Esophagus (tissue), 2 donors: ENCODE measurements around the gene CCBE1. TPM values are rescaled to one million over a fixed set of nuclear protein-coding genes. Genes with fewer than 3 reads are reported as not detected.

Source experiments
- H3K27ac ChIP-seq, 2 donors: one replicate each; pipeline ENCODE4 v1.5.1; 2013; ENCODE audit warnings: low read depth in 2 of 2, mild to moderate bottlenecking in 2 of 2, inconsistent platforms in 1 of 2, low read length in 1 of 2, moderate library complexity in 1 of 2
- H3K27me3 ChIP-seq, 2 donors: one replicate each; pipeline ENCODE4 v1.6.1; 2013; ENCODE audit warnings: low read length in 2 of 2, control low read depth in 1 of 2, mild to moderate bottlenecking in 1 of 2; ENCODE audit not compliant: insufficient read depth in 2 of 2, control insufficient read depth in 1 of 2
- H3K36me3 ChIP-seq, 2 donors: one replicate each; pipeline ENCODE4 v1.6.1; 2013; ENCODE audit warnings: low read length in 1 of 2; ENCODE audit not compliant: control insufficient read depth in 2 of 2, insufficient read depth in 2 of 2
- H3K4me1 ChIP-seq, 2 donors: one replicate each; pipeline ENCODE4 v1.6.1; 2013; ENCODE audit warnings: low read length in 1 of 2; ENCODE audit not compliant: control insufficient read depth in 2 of 2, insufficient read depth in 2 of 2
- H3K4me3 ChIP-seq, 2 donors: one replicate each; pipeline ENCODE4 v1.5.1; 2013; ENCODE audit warnings: low read length in 2 of 2, mild to moderate bottlenecking in 2 of 2, low read depth in 1 of 2, moderate library complexity in 1 of 2
- H3K9me3 ChIP-seq, 2 donors: one replicate each; pipeline ENCODE4 v1.6.1; 2013; ENCODE audit warnings: mild to moderate bottlenecking in 2 of 2, low read depth in 1 of 2, low read length in 1 of 2, moderate library complexity in 1 of 2; ENCODE audit not compliant: control insufficient read depth in 2 of 2, insufficient read depth in 1 of 2
- WGBS, 2 donors: extraction: QIAGEN DNeasy Blood & Tissue Kit; methylation state at CpG; one replicate each; pipeline ENCODE4 v1.1.7; 2013; 5-methylcytosine and 5-hydroxymethylcytosine counted together
- polyA plus RNA-seq, 2 donors: library from polyadenylated mRNA; stranded (reverse); fragments of 200-250 nt; gene quantifications; one replicate each; pipeline ENCODE4 v1.2.3, GENCODE V29; 2013
- donor health status: healthy with polysubstance abuse.
- donor health status: Bipolar disorder and iron deficiency.

Gene CCBE1
- polyA plus RNA-seq, 2 donors: 0.18 to 0.34 TPM

GRCh38 chr18:59467497-59467896, 229.7 kb downstream of the CCBE1 start:
- WGBS, 2 donors: 82 to 84% methylated on average over 8 of the region's 8 CpGs
- Histone ChIP-seq H3K4me3 (no peak overlapping the region), H3K9me3 (no peaks in the 10 kb centered on the region), H3K36me3 (no peaks in the 10 kb centered on the region), H3K4me1 (peaks cover 0 to 6% of the 10 kb centered on the region in 2 donors), H3K27me3 (no peaks in the 10 kb centered on the region), H3K27ac (no peak overlapping the region)

- Histone ChIP-seq H3K9me3 (no peaks in the 10 kb centered on the region), H3K4me1 (peaks cover 0 to 6% of the 10 kb centered on the region in 2 donors), H3K27ac (no peak overlapping the region), H3K27me3 (no peaks in the 10 kb centered on the region), H3K36me3 (no peaks in the 10 kb centered on the region), H3K4me3 (no peak overlapping the region)
- WGBS, 2 donors: 91 to 95% methylated on average over 3 of the region's 3 CpGs
Measured at GRCh38 chr18:59466980-59467379, 230.2 kb downstream of the CCBE1 start.

GRCh38 chr18:59464486-59464885, 232.7 kb downstream of the CCBE1 start:
- 79 to 94% methylated on average over 5 of the region's 5 CpGs for WGBS, 2 donors

GRCh38 chr18:59461171-59461570, 236.1 kb downstream of the CCBE1 start:
- H3K9me3 ChIP-seq: no peaks in the 10 kb centered on the region
- H3K36me3 ChIP-seq: no peaks in the 10 kb centered on the region
- no peaks in the 10 kb centered on the region for H3K27me3 ChIP-seq
- 59 to 91% methylated on average over 3 of the region's 3 CpGs for WGBS, 2 donors
- H3K27ac ChIP-seq: no peak overlapping the region
- no peaks in the 10 kb centered on the region for H3K4me1 ChIP-seq
- no peak overlapping the region for H3K4me3 ChIP-seq

More at GRCh38 chr18:59464486-59464885, 232.7 kb downstream of the CCBE1 start:
- Histone ChIP-seq H3K27ac (no peak overlapping the region), H3K27me3 (no peaks in the 10 kb centered on the region), H3K4me1 (peaks cover 0 to 2% of the 10 kb centered on the region in 2 donors), H3K36me3 (no peaks in the 10 kb centered on the region), H3K4me3 (no peak overlapping the region), H3K9me3 (no peaks in the 10 kb centered on the region)

GRCh38 chr18:59460072-59460420, 237.2 kb downstream of the CCBE1 start:
- 60 to 73% methylated on average over 1 of the region's 1 CpG for WGBS, 2 donors
- H3K9me3 ChIP-seq: no peaks in the 10 kb centered on the region

GRCh38 chr18:59459369-59460071, 237.7 kb downstream of the CCBE1 start:
- WGBS, 2 donors: 15 to 17% methylated on average over 8 of the region's 8 CpGs
- Histone ChIP-seq H3K27me3 (no peaks in the 10 kb centered on the region), H3K27ac (no peak overlapping the region), H3K9me3 (no peaks in the 10 kb centered on the region), H3K36me3 (no peaks in the 10 kb centered on the region), H3K4me1 (peaks cover 0 to 2% of the 10 kb centered on the region in 2 donors), H3K4me3 (no peak overlapping the region)

More at GRCh38 chr18:59460072-59460420, 237.2 kb downstream of the CCBE1 start:
- Histone ChIP-seq H3K4me1 (peaks cover 0 to 2% of the 10 kb centered on the region in 2 donors), H3K4me3 (no peak overlapping the region), H3K27ac (no peak overlapping the region), H3K27me3 (no peaks in the 10 kb centered on the region), H3K36me3 (no peaks in the 10 kb centered on the region)

- peaks cover 0 to 2% of the 10 kb centered on the region in 2 donors for H3K4me1 ChIP-seq
- H3K4me3 ChIP-seq: no peak overlapping the region
- H3K9me3 ChIP-seq: no peaks in the 10 kb centered on the region
- 60 to 61% methylated on average over 8 of the region's 8 CpGs for WGBS, 2 donors
- no peak overlapping the region for H3K27ac ChIP-seq
- H3K36me3 ChIP-seq: no peaks in the 10 kb centered on the region
- H3K27me3 ChIP-seq: no peaks in the 10 kb centered on the region
Measured at GRCh38 chr18:59458575-59458974, 238.6 kb downstream of the CCBE1 start.

- Histone ChIP-seq H3K9me3 (no peaks in the 10 kb centered on the region), H3K27me3 (no peaks in the 10 kb centered on the region), H3K4me3 (no peak overlapping the region), H3K36me3 (no peaks in the 10 kb centered on the region), H3K4me1 (peaks cover 0 to 2% of the 10 kb centered on the region in 2 donors), H3K27ac (no peak overlapping the region)
- 74 to 82% methylated on average over 3 of the region's 3 CpGs for WGBS, 2 donors
Measured at GRCh38 chr18:59456657-59457056, 240.6 kb downstream of the CCBE1 start.

- H3K27ac ChIP-seq: no peak overlapping the region
- no peaks in the 10 kb centered on the region for H3K36me3 ChIP-seq
- 68 to 71% methylated on average over 12 of the region's 12 CpGs for WGBS, 2 donors
- no peak overlapping the region for H3K4me3 ChIP-seq
- H3K9me3 ChIP-seq: no peaks in the 10 kb centered on the region
- no peaks in the 10 kb centered on the region for H3K27me3 ChIP-seq
- H3K4me1 ChIP-seq: peaks cover 0 to 2% of the 10 kb centered on the region in 2 donors
Measured at GRCh38 chr18:59455728-59456276, 241.4 kb downstream of the CCBE1 start.
